Activated CD4-positive, alpha-beta T cell treated with anti-CD3 and anti-CD28 coated beads for 24 hours (primary cell): ENCODE data around the gene PIGQ.

ENCODE experiments used
- DNase-seq, 2 donors: peaks; one replicate each; pipeline ENCODE4 v3.0.0-alpha.2; 2020; ENCODE audit warnings: low read depth in 2 of 2

PIGQ gene

GRCh38 chr16:628321-629061, 58.7 kb downstream of the PIGQ start:
- DNase-seq = no peak

GRCh38 chr16:629185-629832, 59.5 kb downstream of the PIGQ start:
- DNase-seq = no peak

GRCh38 chr16:629833-630248, 60.1 kb downstream of the PIGQ start:
- no peak for DNase-seq

GRCh38 chr16:630249-630814, 60.6 kb downstream of the PIGQ start:
- DNase-seq = no peak

GRCh38 chr16:630815-631405, 61.1 kb downstream of the PIGQ start, which contains the start of gene WFIKKN1:
Gene WFIKKN1 (plus strand): TSS chr16:630985. CDS start chr16:631254, 269 bp downstream.
- no peak for DNase-seq

GRCh38 chr16:631808-632358, 62.1 kb downstream of the PIGQ start:
- no peak for DNase-seq

- DNase-seq = no peak
Observed at GRCh38 chr16:632486-633335, 62.9 kb downstream of the PIGQ start.

- DNase-seq = no peak
Observed at GRCh38 chr16:633336-634050, 63.7 kb downstream of the PIGQ start.
